ENCODE measurements around the gene KLHL3. TPM values are rescaled to one million over a fixed set of nuclear protein-coding genes. Genes with fewer than 3 reads are reported as not detected.

Gene KLHL3
- total and polyA plus RNA-seq, 2 experiments from 2014 or later, result 4.9 to 10.8 TPM

DNA sequence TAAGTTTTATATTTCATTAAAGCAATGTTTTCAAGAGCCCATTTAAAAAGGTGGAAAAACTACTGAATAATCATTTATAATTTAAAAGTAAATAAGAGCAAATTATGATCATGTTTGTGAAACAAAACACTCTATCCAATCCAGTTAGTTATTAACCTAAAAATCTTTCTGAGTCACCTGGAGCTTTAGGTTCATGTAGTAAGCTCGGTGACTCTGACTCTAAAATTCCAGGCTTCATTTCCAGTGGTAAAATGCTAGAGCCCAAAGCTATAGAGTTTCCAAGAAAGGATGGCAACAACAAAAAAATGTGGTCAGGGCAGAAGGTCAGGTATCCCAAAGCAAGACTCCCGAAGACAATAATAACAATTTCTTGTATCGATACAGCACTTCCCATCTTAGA, 160.7 kb downstream of the KLHL3 start:
- Histone ChIP-seq H3K79me2 (replicated peaks; ENCODE audit: insufficient read depth) (no peaks in the 10 kb centered on the region), H3K4me2 (no peak overlapping the region), H4K20me1 (replicated peaks; ENCODE audit: insufficient read depth) (no peaks in the 10 kb centered on the region), H3F3A (replicated peaks; ENCODE audit: low read depth) (no peaks in the 10 kb centered on the region), H3K27me3 (ENCODE audit: insufficient read depth) (no peaks in the 10 kb centered on the region), H3K4me3 (no peak overlapping the region), H3K9me2 (ENCODE audit: insufficient read depth) (0 out of 2 replicates have a peak, but pooled peaks cover 3% of the 10 kb centered on the region), H3K36me3 (ENCODE audit: insufficient read depth) (no peaks in the 10 kb centered on the region), H2AFZ (no peak overlapping the region), H3K4me1 (ENCODE audit: insufficient read depth) (no peaks in the 10 kb centered on the region), H3K27ac (ENCODE audit: low read depth) (no peak overlapping the region)
- Mint-ChIP-seq H3K27me3 (ENCODE audit: insufficient read depth, low read depth, poor library complexity) (peaks cover 4% of the 10 kb centered on the region), H3K4me3 (no peak overlapping the region), H3K36me3 (ENCODE audit: low read depth) (no peaks in the 10 kb centered on the region), H3K9me3 (no peaks in the 10 kb centered on the region), H3K27ac (no peak overlapping the region), H3K4me1 (no peaks in the 10 kb centered on the region; the same call in 2 of the 3 replicates)
- ATAC-seq, result no peak
- TF ChIP-seq JUNB (IDR thresholded peaks at IDR 0.05; ENCODE audit: unreplicated experiment) (no peak), ZNF331 (CRISPR knock-in tag; IDR thresholded peaks at IDR 0.05; ENCODE audit: low read depth) (no peak), EZH2 (IDR thresholded peaks at IDR 0.05; ENCODE audit: low read depth, unreplicated experiment) (no peak), CREB1 (CRISPR knock-in tag; IDR thresholded peaks at IDR 0.05; ENCODE audit: low read depth) (no peak), STAT1 (IDR thresholded peaks at IDR 0.05; ENCODE audit: unreplicated experiment) (no peak), ZNF114 (CRISPR knock-in tag; IDR thresholded peaks at IDR 0.05) (no peak), POLR2AphosphoS5 (IDR thresholded peaks at IDR 0.05; ENCODE audit: low read depth) (no peak), NANOG (IDR thresholded peaks at IDR 0.05; ENCODE audit: borderline replicate concordance) (no peak)
- TF ChIP-seq, protein P1, sequence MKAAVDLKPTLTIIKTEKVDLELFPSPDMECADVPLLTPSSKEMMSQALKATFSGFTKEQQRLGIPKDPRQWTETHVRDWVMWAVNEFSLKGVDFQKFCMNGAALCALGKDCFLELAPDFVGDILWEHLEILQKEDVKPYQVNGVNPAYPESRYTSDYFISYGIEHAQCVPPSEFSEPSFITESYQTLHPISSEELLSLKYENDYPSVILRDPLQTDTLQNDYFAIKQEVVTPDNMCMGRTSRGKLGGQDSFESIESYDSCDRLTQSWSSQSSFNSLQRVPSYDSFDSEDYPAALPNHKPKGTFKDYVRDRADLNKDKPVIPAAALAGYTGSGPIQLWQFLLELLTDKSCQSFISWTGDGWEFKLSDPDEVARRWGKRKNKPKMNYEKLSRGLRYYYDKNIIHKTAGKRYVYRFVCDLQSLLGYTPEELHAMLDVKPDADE (IDR thresholded peaks at IDR 0.05), result no peak
- TF ChIP-seq, protein P2, sequence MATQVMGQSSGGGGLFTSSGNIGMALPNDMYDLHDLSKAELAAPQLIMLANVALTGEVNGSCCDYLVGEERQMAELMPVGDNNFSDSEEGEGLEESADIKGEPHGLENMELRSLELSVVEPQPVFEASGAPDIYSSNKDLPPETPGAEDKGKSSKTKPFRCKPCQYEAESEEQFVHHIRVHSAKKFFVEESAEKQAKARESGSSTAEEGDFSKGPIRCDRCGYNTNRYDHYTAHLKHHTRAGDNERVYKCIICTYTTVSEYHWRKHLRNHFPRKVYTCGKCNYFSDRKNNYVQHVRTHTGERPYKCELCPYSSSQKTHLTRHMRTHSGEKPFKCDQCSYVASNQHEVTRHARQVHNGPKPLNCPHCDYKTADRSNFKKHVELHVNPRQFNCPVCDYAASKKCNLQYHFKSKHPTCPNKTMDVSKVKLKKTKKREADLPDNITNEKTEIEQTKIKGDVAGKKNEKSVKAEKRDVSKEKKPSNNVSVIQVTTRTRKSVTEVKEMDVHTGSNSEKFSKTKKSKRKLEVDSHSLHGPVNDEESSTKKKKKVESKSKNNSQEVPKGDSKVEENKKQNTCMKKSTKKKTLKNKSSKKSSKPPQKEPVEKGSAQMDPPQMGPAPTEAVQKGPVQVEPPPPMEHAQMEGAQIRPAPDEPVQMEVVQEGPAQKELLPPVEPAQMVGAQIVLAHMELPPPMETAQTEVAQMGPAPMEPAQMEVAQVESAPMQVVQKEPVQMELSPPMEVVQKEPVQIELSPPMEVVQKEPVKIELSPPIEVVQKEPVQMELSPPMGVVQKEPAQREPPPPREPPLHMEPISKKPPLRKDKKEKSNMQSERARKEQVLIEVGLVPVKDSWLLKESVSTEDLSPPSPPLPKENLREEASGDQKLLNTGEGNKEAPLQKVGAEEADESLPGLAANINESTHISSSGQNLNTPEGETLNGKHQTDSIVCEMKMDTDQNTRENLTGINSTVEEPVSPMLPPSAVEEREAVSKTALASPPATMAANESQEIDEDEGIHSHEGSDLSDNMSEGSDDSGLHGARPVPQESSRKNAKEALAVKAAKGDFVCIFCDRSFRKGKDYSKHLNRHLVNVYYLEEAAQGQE (IDR thresholded peaks at IDR 0.05; ENCODE audit: unreplicated experiment), result no peak
- TF ChIP-seq, protein P3, sequence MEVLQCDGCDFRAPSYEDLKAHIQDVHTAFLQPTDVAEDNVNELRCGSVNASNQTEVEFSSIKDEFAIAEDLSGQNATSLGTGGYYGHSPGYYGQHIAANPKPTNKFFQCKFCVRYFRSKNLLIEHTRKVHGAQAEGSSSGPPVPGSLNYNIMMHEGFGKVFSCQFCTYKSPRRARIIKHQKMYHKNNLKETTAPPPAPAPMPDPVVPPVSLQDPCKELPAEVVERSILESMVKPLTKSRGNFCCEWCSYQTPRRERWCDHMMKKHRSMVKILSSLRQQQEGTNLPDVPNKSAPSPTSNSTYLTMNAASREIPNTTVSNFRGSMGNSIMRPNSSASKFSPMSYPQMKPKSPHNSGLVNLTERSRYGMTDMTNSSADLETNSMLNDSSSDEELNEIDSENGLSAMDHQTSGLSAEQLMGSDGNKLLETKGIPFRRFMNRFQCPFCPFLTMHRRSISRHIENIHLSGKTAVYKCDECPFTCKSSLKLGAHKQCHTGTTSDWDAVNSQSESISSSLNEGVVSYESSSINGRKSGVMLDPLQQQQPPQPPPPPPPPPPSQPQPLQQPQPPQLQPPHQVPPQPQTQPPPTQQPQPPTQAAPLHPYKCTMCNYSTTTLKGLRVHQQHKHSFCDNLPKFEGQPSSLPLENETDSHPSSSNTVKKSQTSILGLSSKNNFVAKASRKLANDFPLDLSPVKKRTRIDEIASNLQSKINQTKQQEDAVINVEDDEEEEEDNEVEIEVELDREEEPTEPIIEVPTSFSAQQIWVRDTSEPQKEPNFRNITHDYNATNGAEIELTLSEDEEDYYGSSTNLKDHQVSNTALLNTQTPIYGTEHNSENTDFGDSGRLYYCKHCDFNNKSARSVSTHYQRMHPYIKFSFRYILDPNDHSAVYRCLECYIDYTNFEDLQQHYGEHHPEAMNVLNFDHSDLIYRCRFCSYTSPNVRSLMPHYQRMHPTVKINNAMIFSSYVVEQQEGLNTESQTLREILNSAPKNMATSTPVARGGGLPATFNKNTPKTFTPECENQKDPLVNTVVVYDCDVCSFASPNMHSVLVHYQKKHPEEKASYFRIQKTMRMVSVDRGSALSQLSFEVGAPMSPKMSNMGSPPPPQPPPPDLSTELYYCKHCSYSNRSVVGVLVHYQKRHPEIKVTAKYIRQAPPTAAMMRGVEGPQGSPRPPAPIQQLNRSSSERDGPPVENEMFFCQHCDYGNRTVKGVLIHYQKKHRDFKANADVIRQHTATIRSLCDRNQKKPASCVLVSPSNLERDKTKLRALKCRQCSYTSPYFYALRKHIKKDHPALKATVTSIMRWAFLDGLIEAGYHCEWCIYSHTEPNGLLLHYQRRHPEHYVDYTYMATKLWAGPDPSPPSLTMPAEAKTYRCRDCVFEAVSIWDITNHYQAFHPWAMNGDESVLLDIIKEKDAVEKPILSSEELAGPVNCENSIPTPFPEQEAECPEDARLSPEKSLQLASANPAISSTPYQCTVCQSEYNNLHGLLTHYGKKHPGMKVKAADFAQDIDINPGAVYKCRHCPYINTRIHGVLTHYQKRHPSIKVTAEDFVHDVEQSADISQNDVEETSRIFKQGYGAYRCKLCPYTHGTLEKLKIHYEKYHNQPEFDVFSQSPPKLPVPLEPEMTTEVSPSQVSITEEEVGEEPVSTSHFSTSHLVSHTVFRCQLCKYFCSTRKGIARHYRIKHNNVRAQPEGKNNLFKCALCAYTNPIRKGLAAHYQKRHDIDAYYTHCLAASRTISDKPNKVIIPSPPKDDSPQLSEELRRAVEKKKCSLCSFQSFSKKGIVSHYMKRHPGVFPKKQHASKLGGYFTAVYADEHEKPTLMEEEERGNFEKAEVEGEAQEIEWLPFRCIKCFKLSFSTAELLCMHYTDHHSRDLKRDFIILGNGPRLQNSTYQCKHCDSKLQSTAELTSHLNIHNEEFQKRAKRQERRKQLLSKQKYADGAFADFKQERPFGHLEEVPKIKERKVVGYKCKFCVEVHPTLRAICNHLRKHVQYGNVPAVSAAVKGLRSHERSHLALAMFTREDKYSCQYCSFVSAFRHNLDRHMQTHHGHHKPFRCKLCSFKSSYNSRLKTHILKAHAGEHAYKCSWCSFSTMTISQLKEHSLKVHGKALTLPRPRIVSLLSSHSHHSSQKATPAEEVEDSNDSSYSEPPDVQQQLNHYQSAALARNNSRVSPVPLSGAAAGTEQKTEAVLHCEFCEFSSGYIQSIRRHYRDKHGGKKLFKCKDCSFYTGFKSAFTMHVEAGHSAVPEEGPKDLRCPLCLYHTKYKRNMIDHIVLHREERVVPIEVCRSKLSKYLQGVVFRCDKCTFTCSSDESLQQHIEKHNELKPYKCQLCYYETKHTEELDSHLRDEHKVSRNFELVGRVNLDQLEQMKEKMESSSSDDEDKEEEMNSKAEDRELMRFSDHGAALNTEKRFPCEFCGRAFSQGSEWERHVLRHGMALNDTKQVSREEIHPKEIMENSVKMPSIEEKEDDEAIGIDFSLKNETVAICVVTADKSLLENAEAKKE (CRISPR knock-in tag; IDR thresholded peaks at IDR 0.05), result no peak
- TF ChIP-seq, protein P4, sequence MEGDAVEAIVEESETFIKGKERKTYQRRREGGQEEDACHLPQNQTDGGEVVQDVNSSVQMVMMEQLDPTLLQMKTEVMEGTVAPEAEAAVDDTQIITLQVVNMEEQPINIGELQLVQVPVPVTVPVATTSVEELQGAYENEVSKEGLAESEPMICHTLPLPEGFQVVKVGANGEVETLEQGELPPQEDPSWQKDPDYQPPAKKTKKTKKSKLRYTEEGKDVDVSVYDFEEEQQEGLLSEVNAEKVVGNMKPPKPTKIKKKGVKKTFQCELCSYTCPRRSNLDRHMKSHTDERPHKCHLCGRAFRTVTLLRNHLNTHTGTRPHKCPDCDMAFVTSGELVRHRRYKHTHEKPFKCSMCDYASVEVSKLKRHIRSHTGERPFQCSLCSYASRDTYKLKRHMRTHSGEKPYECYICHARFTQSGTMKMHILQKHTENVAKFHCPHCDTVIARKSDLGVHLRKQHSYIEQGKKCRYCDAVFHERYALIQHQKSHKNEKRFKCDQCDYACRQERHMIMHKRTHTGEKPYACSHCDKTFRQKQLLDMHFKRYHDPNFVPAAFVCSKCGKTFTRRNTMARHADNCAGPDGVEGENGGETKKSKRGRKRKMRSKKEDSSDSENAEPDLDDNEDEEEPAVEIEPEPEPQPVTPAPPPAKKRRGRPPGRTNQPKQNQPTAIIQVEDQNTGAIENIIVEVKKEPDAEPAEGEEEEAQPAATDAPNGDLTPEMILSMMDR (conservative IDR thresholded peaks at IDR 0.05; ENCODE audit: low read depth in 2 of 2), result no peak
- DNase-seq (ENCODE audit: low spot score), result no peak

Data from GM23338 (cell line).